ENCODE results near the gene C14orf180. TPM values are rescaled to one million over a fixed set of nuclear protein-coding genes. Genes with fewer than 3 reads are reported as not detected.

The C14orf180 gene
- total RNA-seq, 1 experiment from 2014 or later: not detected

DNA sequence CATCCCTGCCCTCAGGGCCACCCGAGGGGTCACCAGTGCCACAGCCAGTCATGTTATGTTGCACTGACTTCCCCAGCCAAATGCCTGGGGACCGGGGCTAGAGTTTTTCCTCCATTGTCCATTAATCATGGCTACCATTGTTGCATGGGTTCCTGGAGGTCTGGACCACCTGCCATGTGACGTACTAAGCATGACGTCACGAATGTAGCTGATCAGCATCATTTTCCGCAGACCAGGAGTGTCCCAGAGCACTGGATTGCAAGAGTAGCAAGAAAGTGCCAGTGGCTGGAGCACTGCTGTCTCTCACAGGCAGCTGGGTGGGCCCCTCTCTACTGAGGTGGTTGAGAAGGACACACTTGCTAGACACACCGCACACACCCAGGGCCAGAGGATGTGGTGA lies 6.9 kb upstream of the C14orf180 start:
- H3K36me3 ChIP-seq (ENCODE audit: insufficient read depth, low read length, poor library complexity, severe bottlenecking): no peaks in the 10 kb centered on the region
- no peaks in the 10 kb centered on the region for H3K9me3 ChIP-seq (ENCODE audit: low read depth, low read length, poor library complexity, severe bottlenecking)
- TF ChIP-seq EZH2 (IDR thresholded peaks at IDR 0.05; ENCODE audit: borderline replicate concordance, low read depth, low read length, poor library complexity, severe bottlenecking): no peak
- no peak for TF ChIP-seq CTCF (conservative IDR thresholded peaks at IDR 0.05; ENCODE audit: low read depth, low read length)
- ChIA-PET POLR2A (ENCODE audit: low non-redundant PET) (no interaction called here), CTCF (no interaction called here)
- peaks cover 7% of the 10 kb centered on the region for H3K27me3 ChIP-seq (replicated peaks; ENCODE audit: insufficient read depth, low read depth, low read length, poor library complexity)
- BruUV-seq (replicated peaks): no TSS peak
- intact Hi-C loops (cut with micrococcal nuclease; ENCODE audit: unreplicated experiment): no loop called here
- no peak overlapping the region for H3K27ac ChIP-seq (ENCODE audit: low read depth, low read length, poor library complexity, severe bottlenecking)
- H3K4me3 ChIP-seq (ENCODE audit: low read depth, low read length, poor library complexity, severe bottlenecking): no peak overlapping the region
- no peak for DNase-seq (ENCODE audit: low spot score)
- H3K4me1 ChIP-seq (ENCODE audit: insufficient read depth, low read length, poor library complexity, severe bottlenecking): no peaks in the 10 kb centered on the region

DNA sequence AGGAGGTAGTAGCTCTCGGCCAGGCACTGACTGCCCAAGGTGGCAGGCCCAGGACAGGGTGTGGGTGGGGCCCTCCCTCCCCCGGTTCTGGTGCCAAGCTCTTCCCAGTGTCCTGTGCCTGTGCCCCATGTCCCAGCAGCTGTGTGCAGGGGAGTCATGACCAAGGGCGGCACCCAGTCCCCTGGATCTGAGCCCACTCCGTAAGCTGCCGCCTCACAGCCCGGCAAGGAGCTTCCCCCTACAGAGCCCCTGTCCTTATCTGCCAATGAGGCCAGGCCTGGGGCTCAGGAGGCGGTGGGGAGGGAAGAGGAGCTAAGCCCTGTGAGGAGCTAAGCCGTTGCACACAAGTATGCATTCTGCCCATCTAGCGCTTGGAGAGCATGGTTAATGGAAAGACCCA lies 5.6 kb upstream of the C14orf180 start:
- no TSS peak for BruUV-seq (replicated peaks)
- ChIA-PET POLR2A (ENCODE audit: low non-redundant PET) (no interaction called here), CTCF (interaction anchor here (0.6 kb wide), 1 partner anchor 10 kb away, joined by 5 read pairs; no protein-coding TSS in a partner anchor)
- no peaks in the 10 kb centered on the region for H3K36me3 ChIP-seq (ENCODE audit: insufficient read depth, low read length, poor library complexity, severe bottlenecking)
- intact Hi-C loops (cut with micrococcal nuclease; ENCODE audit: unreplicated experiment): no loop called here
- no peaks in the 10 kb centered on the region for H3K4me1 ChIP-seq (ENCODE audit: insufficient read depth, low read length, poor library complexity, severe bottlenecking)
- no peak overlapping the region for H3K4me3 ChIP-seq (ENCODE audit: low read depth, low read length, poor library complexity, severe bottlenecking)
- H3K9me3 ChIP-seq (ENCODE audit: low read depth, low read length, poor library complexity, severe bottlenecking): no peaks in the 10 kb centered on the region
- no peak for DNase-seq (ENCODE audit: low spot score)
- no peak for TF ChIP-seq EZH2 (IDR thresholded peaks at IDR 0.05; ENCODE audit: borderline replicate concordance, low read depth, low read length, poor library complexity, severe bottlenecking)
- no peak for TF ChIP-seq CTCF (conservative IDR thresholded peaks at IDR 0.05; ENCODE audit: low read depth, low read length)
- H3K27ac ChIP-seq (ENCODE audit: low read depth, low read length, poor library complexity, severe bottlenecking): no peak overlapping the region
- H3K27me3 ChIP-seq (replicated peaks; ENCODE audit: insufficient read depth, low read depth, low read length, poor library complexity): peaks cover 6% of the 10 kb centered on the region

GRCh38 chr14:104574536-104574935 lies 5.0 kb upstream of the C14orf180 start:
- CTCF ChIA-PET: interaction anchor here (0.6 kb wide), 1 partner anchor 10 kb away, joined by 5 read pairs; no protein-coding TSS in a partner anchor
- Histone ChIP-seq H3K4me1 (ENCODE audit: insufficient read depth, low read length, poor library complexity, severe bottlenecking) (no peaks in the 10 kb centered on the region), H3K4me3 (ENCODE audit: low read depth, low read length, poor library complexity, severe bottlenecking) (no peak overlapping the region), H3K27me3 (replicated peaks; ENCODE audit: insufficient read depth, low read depth, low read length, poor library complexity) (peaks cover under 1% of the 10 kb centered on the region), H3K27ac (ENCODE audit: low read depth, low read length, poor library complexity, severe bottlenecking) (no peak overlapping the region), H3K36me3 (ENCODE audit: insufficient read depth, low read length, poor library complexity, severe bottlenecking) (no peaks in the 10 kb centered on the region), H3K9me3 (ENCODE audit: low read depth, low read length, poor library complexity, severe bottlenecking) (no peaks in the 10 kb centered on the region)
- intact Hi-C loops (cut with micrococcal nuclease; ENCODE audit: unreplicated experiment): no loop called here
- BruUV-seq (replicated peaks): no TSS peak
- POLR2A ChIA-PET (ENCODE audit: low non-redundant PET): no interaction called here
- DNase-seq (ENCODE audit: low spot score): no peak
- TF ChIP-seq EZH2 (IDR thresholded peaks at IDR 0.05; ENCODE audit: borderline replicate concordance, low read depth, low read length, poor library complexity, severe bottlenecking): no peak
- no peak for TF ChIP-seq CTCF (conservative IDR thresholded peaks at IDR 0.05; ENCODE audit: low read depth, low read length)

Measured in A673 (cell line).